ENCODE results near the gene SPTLC1.

SPTLC1 gene

GRCh38 chr9:92033991-92034390 is 81.2 kb downstream of the SPTLC1 start:
- no peak for TF ChIP-seq CTCF (IDR thresholded peaks at IDR 0.05)

- no peak for TF ChIP-seq CTCF (IDR thresholded peaks at IDR 0.05)
These were observed 81.9 kb downstream of the SPTLC1 start for GRCh38 chr9:92033307-92033706.

- TF ChIP-seq CTCF (IDR thresholded peaks at IDR 0.05), result no peak
These were observed 82.3 kb downstream of the SPTLC1 start for GRCh38 chr9:92032891-92033290.

- no peak for TF ChIP-seq CTCF (IDR thresholded peaks at IDR 0.05)
These were observed 84.8 kb downstream of the SPTLC1 start for GRCh38 chr9:92030367-92030766.

- no peak for TF ChIP-seq CTCF (IDR thresholded peaks at IDR 0.05)
These were observed 85.7 kb downstream of the SPTLC1 start for GRCh38 chr9:92029553-92029952.

GRCh38 chr9:92026206-92027002 is 88.8 kb downstream of the SPTLC1 start:
- no peak for TF ChIP-seq CTCF (IDR thresholded peaks at IDR 0.05)

GRCh38 chr9:92019658-92020057 is 95.6 kb downstream of the SPTLC1 start:
- no peak for TF ChIP-seq CTCF (IDR thresholded peaks at IDR 0.05)
